Loucy (cell line): ENCODE measurements around the gene TSR1.
"Not testable (repeated sequence)": the region's sequence is repeated elsewhere in the genome, so short reads cannot be mapped to it uniquely, and the experiment has no call there.

Experiments used
- H2AFZ ChIP-seq: fragments of 200-600 bp; sonication (generic); 2 replicates; pipeline ENCODE4 v1.6.0; 2016; ENCODE audit warnings: antibody characterized with exemption, mild to moderate bottlenecking, low read length, moderate library complexity
- H3F3A ChIP-seq: fragments of 200-600 bp; 2 replicates; pipeline ENCODE4 v1.6.0; 2016; ENCODE audit warnings: antibody characterized with exemption, low read depth, mild to moderate bottlenecking
- H3K27me3 ChIP-seq: fragments of 200-600 bp; sonication (generic); 2 replicates; pipeline ENCODE4 v1.6.1; 2014; ENCODE audit warnings: low read length, mild to moderate bottlenecking; ENCODE audit not compliant: insufficient read depth, poor library complexity, severe bottlenecking
- H3K36me3 ChIP-seq: fragments of 200-600 bp; sonication (generic); 2 replicates; pipeline ENCODE4 v1.6.1; 2016; ENCODE audit warnings: low read length; ENCODE audit not compliant: insufficient read depth
- H3K4me1 ChIP-seq: fragments of 200-600 bp; sonication (generic); 2 replicates; pipeline ENCODE4 v1.5.1; 2014; ENCODE audit warnings: low read length, mild to moderate bottlenecking; ENCODE audit not compliant: insufficient read depth, poor library complexity, severe bottlenecking
- H3K4me2 ChIP-seq: fragments of 200-600 bp; sonication (generic); 2 replicates; pipeline ENCODE4 v1.6.0; 2014; ENCODE audit warnings: antibody characterized with exemption, low read length, low read depth, mild to moderate bottlenecking; ENCODE audit not compliant: poor library complexity, severe bottlenecking
- H3K4me3 ChIP-seq: fragments of 200-600 bp; sonication (generic); 2 replicates; pipeline ENCODE4 v1.5.1; 2014; ENCODE audit warnings: low read length, mild to moderate bottlenecking, mixed read lengths; ENCODE audit not compliant: poor library complexity, severe bottlenecking
- H3K79me2 ChIP-seq: fragments of 200-600 bp; sonication (generic); 2 replicates; pipeline ENCODE4 v1.6.1; 2014; ENCODE audit warnings: low read length; ENCODE audit not compliant: insufficient read depth
- H3K9ac ChIP-seq: fragments of 200-600 bp; sonication (generic); 2 replicates; pipeline ENCODE4 v1.6.0; 2014; ENCODE audit warnings: mild to moderate bottlenecking, low read depth, low read length, moderate library complexity; ENCODE audit not compliant: poor library complexity, severe bottlenecking
- H3K9me2 ChIP-seq: fragments of 200-600 bp; sonication (generic); replicated peaks from 2 replicates; pipeline ENCODE4 v1.6.1; 2016; ENCODE audit warnings: low read depth, low read length, mixed read lengths
- H3K9me3 ChIP-seq: fragments of 200-600 bp; sonication (generic); 2 replicates; pipeline ENCODE4 v1.6.1; 2014; ENCODE audit warnings: mild to moderate bottlenecking, antibody characterized with exemption, low read length, low read depth; ENCODE audit not compliant: insufficient read depth
- H4K20me1 ChIP-seq: fragments of 200-600 bp; sonication (generic); 2 replicates; pipeline ENCODE4 v1.6.0; 2014; ENCODE audit warnings: antibody characterized with exemption, low read length, mild to moderate bottlenecking; ENCODE audit not compliant: insufficient read depth, poor library complexity, severe bottlenecking
- EZH2phosphoT487 ChIP-seq: fragments of 200-600 bp; IDR thresholded peaks from 2 replicates; pipeline ENCODE4 v1.6.1; 2018; ENCODE audit warnings: antibody characterized with exemption, mild to moderate bottlenecking, moderate library complexity, borderline replicate concordance
- TF ChIP-seq, protein P1 (sequence below): fragments of 200-600 bp; sonication (generic); conservative IDR thresholded peaks from 2 replicates; pipeline ENCODE4 v1.5.1; 2014; ENCODE audit warnings: mild to moderate bottlenecking, antibody characterized with exemption, low read length

TSR1 gene

DNA sequence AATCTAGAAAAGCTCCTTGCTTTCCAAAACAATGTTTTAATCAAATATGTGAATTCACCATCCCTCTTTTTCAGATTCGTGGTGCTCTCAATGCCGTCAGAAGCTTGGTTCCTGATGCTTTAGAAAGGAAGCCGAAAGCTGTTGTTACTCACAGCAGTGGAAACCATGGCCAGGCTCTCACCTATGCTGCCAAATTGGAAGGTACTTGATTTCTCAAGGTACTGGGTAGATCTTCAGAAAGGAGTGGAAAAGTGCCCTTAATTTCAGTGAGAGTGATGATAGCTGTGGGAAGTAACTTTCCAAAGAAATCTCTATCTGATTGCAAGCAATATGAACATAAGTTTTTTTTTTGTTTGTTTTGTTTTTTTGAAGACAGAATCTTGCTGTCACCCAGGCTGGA, 18.5 kb downstream of the TSR1 start:
- H2AFZ ChIP-seq, result no peak overlapping the region
- TF ChIP-seq, protein P1, sequence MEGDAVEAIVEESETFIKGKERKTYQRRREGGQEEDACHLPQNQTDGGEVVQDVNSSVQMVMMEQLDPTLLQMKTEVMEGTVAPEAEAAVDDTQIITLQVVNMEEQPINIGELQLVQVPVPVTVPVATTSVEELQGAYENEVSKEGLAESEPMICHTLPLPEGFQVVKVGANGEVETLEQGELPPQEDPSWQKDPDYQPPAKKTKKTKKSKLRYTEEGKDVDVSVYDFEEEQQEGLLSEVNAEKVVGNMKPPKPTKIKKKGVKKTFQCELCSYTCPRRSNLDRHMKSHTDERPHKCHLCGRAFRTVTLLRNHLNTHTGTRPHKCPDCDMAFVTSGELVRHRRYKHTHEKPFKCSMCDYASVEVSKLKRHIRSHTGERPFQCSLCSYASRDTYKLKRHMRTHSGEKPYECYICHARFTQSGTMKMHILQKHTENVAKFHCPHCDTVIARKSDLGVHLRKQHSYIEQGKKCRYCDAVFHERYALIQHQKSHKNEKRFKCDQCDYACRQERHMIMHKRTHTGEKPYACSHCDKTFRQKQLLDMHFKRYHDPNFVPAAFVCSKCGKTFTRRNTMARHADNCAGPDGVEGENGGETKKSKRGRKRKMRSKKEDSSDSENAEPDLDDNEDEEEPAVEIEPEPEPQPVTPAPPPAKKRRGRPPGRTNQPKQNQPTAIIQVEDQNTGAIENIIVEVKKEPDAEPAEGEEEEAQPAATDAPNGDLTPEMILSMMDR, result no peak
- TF ChIP-seq EZH2phosphoT487, result no peak
- H3F3A ChIP-seq, result no peaks in the 10 kb centered on the region
- H3K27me3 ChIP-seq, result no peaks in the 10 kb centered on the region
- no peaks in the 10 kb centered on the region for H3K4me1 ChIP-seq
- no peaks in the 10 kb centered on the region for H3K9me3 ChIP-seq
- no peak overlapping the region for H3K4me3 ChIP-seq
- H3K79me2 ChIP-seq, result no peaks in the 10 kb centered on the region
- H3K4me2 ChIP-seq, result no peak overlapping the region
- peaks cover 2% of the 10 kb centered on the region; the same call in 1 of the 2 replicates for H3K36me3 ChIP-seq
- no peak overlapping the region for H3K9ac ChIP-seq
- no peaks in the 10 kb centered on the region for H3K9me2 ChIP-seq
- no peaks in the 10 kb centered on the region for H4K20me1 ChIP-seq

DNA sequence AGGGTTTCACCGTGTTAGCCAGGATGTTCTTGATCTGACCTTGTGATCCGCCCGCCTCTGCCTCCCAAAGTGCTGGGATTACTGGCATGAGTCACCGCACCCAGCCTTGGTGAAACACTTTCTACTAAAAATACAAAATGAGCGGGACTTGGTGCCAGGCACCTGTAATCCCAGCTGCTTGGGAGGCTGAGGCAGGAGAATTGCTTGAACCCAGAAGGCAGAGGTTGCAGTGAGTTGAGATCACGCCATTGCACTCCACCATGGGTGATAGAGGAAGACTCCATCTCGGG, 19.4 kb downstream of the TSR1 start:
- not testable (repeated sequence) for H3K9me2 ChIP-seq, H3K4me2 ChIP-seq, H3K9me3 ChIP-seq, H3K36me3 ChIP-seq, H3K4me1 ChIP-seq, H3K79me2 ChIP-seq, H3K27me3 ChIP-seq, H3K9ac ChIP-seq, H2AFZ ChIP-seq, H3F3A ChIP-seq, H3K4me3 ChIP-seq, H4K20me1 ChIP-seq

DNA sequence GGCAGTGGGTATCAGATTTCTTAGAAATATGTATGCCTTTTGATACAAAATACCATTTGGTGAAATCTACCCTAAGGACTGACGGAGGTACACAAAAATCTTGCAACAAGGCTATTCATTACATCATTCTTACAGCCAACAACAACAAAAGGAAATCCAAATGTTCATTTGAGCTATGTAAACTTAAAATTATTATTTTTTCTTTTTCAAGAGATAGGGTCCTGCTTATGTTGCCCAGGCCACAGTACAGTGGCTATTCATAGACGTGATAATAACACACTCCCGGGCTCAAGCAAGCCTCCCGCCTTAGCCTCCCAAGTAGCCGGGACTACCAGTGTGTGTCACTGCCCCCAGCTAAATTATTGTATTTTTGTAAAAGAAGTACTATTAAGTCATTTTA, 23.5 kb downstream of the TSR1 start:
- Histone ChIP-seq H3F3A (no peaks in the 10 kb centered on the region), H3K9me3 (no peaks in the 10 kb centered on the region), H3K9ac (no peak overlapping the region), H3K4me2 (no peak overlapping the region), H4K20me1 (no peaks in the 10 kb centered on the region), H3K9me2 (no peaks in the 10 kb centered on the region), H3K4me3 (no peak overlapping the region), H2AFZ (no peak overlapping the region), H3K36me3 (no peaks in the 10 kb centered on the region), H3K27me3 (no peaks in the 10 kb centered on the region), H3K4me1 (no peaks in the 10 kb centered on the region), H3K79me2 (no peaks in the 10 kb centered on the region)
- TF ChIP-seq, protein P1, result no peak
- TF ChIP-seq EZH2phosphoT487, result no peak

DNA sequence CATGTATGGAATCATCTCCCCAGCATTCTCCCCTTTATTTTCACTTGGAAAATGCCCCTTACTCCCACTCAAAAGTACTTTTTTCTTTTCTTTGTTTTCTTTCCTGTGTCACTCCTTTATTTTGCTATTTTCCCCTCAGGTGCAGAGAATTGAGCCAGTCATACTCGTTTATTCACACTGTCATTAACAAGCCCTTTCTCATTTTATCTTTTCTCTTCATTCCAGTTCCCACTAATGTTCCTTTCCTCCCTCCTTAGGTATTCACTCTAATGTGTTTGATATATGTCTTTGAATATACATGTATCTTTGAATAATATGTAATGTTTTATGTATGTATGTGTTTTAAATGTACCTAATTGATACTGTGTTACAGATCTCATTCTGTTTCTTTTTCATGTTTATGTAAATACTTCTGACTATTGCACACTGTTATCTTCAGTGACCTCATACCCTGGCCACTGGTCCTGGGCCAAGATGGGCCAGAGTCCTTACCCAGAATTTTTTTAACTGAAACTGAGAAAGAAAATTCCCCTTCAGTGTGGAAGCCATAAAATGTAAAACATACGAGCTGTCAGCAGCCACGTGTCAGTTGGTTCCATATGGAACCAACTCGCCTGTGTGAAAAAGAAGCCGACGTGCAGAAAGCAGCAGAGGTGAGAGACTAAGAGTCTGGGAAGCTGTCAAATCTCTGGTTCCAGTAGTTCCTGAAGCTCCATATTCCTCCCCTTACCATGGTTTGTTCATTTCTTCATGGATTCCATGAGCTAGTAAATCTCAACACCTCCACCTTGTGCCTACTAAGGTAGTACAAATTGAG, 26.7 kb downstream of the TSR1 start:
- H3K4me2 ChIP-seq, result no peak overlapping the region
- peaks cover under 1% of the 10 kb centered on the region; the same call in 1 of the 2 replicates for H3K79me2 ChIP-seq
- no peak overlapping the region for H3K4me3 ChIP-seq
- H3K9ac ChIP-seq, result no peak overlapping the region
- H3F3A ChIP-seq, result no peaks in the 10 kb centered on the region; the same call in 1 of the 2 replicates
- H4K20me1 ChIP-seq, result no peaks in the 10 kb centered on the region
- no peaks in the 10 kb centered on the region for H3K9me3 ChIP-seq
- no peaks in the 10 kb centered on the region for H3K36me3 ChIP-seq
- H3K4me1 ChIP-seq, result no peaks in the 10 kb centered on the region
- H2AFZ ChIP-seq, result no peak overlapping the region
- TF ChIP-seq, protein P1, result no peak
- no peak for TF ChIP-seq EZH2phosphoT487
- H3K9me2 ChIP-seq, result no peaks in the 10 kb centered on the region
- no peaks in the 10 kb centered on the region for H3K27me3 ChIP-seq
